COLO829 (cell line): ENCODE results near the gene PDE4D.

Experiments
- DNase-seq: peaks from one replicate; pipeline ENCODE4 v3.0.0; 2012; ENCODE audit warnings: low spot score

The PDE4D gene

DNA sequence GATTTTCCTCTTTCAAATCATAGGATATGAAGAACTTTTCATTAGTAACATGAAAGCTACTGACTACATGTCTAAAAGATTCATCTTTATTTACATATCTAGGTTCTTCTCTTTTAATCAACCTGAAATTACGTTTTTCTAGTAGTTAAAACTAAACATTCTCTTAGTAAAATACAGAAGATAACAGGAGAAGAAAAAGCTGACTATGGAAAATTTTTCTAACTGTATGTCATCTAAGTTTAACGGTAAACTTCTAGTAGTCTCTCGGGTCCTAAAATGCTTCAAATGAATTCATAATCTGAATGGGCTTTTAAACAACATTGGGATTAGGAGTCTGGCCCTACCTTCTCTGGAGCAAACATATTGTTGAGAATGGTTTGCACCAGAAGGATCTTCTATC, 151.9 kb downstream of the PDE4D start:
- no peak for DNase-seq

DNA sequence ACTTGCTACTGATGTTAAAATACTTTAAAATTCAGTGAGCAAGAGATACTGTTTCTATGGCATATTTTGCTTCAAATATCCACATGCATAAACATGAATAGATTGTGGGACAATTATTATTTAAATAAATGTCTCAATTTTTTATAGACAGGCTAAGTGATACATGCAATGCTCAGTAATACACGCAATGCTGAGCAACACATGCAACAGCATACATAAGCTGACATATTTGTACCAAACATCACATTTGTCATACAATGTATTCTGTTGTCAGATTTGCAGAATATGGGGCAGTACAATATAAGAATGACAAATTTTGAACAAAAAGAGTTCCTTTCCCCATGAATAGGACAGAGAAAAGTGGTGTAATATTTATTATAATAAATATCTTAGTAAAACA, 155.5 kb downstream of the PDE4D start:
- no peak for DNase-seq

DNA sequence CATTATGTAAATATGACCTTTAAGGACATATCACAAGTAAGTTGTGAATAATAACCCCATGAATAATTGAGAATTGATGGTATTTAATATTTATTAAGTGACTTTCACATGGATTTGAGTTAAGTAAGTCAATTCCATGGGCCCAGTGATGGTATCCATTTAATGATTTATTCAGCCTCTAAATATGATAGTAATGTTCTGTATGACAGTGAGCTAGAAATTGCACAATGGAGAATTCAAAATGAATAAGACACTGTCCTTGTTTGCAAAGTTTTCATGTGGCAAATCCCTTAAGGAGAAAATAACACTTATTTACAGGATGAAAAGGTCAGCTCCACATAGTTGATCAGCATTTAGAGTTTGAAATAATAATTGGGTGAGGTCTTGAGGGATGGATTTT, 160.7 kb downstream of the PDE4D start:
- DNase-seq = no peak

DNA sequence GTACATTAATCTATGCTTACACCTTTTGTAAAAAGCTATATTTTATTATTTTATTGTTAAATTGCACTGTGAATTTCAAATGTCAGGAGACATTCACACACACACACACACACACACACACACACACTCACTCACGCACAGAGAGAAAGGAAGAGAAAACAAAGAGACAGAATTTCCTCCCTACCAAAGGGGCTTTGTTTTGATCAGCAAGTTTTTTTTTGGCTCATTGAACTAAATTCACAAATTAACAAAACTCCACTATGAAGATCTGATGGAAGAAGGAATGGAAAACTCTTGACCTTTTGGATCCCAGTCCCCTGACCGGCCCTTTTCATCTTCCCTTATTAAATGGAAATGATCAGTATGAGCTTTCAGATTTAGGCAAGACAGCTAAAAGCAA, 161.2 kb downstream of the PDE4D start:
- DNase-seq = no peak

DNA sequence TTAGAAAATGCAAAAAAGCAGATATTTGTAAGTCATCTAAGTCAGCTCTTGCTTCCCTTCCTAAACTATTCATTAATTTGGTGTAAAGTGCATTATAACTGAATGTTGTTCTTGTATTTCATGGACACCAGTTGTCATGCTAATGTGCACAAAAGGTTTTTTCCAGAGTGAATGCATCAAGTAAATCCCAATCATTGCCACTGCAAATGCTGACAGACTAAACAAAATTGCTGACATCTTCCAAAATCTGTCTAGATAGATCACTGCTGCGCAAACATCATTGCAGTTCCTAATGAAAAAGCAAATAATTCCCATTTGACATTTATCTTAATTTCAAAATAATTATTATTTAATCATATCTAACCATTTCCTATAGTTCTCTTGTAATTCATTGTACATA, 161.7 kb downstream of the PDE4D start:
- DNase-seq = no peak

DNA sequence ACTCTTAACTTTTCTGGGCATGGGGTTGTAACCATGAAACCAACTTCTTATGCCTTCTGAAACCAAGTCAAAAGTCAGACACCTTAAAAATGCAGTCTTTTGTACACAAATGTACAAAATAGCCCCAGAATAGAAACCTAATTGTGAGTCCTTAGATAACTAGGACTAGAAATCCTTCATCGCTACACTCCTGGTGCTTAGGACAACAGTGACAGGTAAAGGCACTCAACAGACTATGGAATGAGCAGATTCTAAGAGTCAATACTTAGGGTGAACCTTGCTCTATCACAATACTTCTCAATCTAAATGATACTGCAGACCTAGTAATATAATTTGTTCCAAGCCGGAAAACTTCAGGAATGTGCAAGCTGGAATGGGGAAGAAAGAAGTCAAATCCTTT, 163.7 kb downstream of the PDE4D start:
- DNase-seq = no peak

DNA sequence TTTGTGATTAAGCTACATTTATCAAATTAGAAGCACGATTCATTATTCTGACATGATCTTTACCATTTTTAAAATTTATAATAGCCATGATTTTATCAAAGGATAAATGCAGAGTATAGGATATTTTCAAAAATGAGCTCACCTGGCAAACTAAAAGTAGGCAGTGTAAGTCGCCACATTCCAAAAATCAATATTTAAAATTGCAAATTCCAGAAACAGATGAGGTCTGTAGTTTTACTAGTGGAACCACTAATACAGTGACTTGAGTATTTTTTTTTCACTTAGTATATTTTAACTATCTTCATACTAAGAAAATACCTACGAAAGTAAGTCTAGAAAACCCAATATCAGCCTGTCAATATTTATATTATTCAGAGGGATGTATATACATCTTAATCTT, 164.2 kb downstream of the PDE4D start:
- DNase-seq = no peak

DNA sequence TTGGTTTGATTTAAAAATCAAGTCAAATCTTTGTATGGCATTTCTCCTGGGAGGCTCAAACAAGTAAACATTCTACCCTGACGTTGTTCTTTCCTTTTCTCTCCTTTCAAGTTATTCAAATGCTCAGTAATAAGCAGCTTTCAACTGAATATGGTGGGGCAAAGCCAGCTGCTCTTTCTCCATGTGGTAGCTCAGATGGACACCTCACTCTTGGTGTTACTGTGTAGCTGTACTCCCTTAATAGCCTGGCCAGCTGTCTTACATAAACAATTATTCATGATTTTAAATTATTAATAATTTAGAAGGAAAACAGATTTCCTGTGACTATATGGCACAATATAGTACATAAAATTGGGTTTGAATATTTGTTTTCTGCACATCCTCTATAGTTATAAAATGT, 165.2 kb downstream of the PDE4D start:
- DNase-seq = no peak

DNA sequence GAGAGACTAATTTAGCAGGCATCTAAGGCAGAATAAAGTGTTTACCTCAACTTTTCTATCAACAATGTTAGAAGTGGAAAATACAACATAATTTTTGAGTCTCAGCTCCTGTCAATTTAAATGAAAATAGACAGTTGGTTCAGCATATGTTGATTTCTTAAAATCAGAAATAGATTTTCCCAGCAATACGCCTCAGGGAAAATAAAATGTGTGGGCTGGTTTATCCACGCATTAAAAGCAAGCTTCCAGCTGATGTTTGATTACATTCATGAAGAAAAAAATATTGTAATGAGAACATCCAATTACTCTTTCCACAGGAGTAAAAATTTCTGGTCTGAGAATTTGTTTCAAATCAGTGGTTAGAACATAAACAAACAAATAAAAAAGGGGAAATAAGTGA, 166.3 kb downstream of the PDE4D start:
- DNase-seq = no peak

DNA sequence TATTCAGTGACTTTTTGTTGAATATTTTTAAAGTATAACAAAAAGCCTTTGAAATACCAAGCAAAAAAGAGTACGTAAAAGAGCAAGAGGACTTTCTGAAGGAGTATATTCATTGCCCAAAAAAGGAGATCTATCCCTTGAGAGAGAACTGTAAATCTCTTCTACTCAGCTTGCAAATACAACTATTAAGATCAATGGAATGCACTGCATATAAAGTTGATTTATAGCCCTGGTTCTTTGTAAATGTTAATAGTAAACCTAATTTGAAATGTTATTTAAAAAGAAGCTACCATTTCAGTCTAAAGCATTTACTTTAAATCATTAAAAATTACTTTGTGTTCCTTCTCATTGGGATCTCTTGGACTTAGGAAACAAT, 168.1 kb downstream of the PDE4D start:
- no peak for DNase-seq

DNA sequence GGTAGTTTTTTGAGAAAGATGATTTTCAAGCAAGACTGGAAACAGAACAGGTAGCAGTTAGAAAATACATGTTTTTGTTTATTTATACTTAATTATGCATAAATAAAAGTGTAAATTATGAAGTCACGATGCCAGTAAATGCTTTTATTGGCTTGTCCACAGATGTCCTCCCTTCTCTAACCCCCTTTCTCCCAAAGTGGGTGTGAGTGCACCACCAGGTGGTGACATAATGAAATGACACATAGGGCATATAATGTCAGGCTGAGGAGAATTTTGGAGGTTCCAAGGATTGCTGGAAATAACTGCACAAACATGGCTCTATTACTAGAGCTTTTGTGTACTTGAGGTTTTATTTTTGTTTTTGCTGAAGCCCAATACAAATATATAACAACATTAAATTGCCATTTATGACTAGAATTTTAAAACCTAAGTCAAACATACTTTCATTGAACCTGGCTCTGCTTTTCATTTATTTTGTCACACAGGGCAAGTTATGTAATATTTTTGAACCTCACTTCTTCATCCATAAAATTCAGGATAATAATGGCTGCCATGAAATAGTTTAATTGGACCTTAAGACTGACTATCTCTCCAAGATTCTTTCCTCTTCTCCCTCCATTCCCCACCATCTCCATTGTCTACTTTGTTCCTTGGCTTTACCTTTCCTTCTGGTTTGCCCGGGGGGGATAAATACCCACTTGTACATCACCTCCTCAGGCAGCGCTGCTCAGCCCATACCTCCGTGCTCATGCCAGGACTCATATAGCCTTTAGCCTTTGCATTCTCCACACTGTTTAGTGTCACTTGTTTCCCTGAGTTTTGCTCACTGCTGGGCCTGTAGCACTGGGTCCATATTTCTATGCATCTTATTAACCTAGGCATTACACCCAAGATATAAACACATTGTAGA, 168.8 kb downstream of the PDE4D start:
- no peak for DNase-seq

DNA sequence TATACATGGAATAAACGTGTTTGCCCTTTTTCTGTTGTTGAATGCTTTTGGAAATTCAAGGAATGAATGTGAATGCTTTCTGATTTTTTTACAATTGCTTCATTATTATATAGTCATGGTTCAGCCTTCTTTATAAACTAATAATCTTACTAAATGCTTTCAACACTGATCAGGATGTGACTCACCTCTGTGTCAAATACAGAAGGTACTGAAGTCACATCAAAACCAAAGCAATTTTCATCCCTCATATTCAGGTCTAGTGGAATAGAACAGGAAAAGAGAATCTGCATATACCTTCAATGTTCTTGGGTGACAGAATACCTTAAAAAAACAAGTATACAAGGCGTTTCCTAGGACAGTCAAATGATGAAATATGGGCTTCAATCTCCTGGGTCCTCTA, 170.7 kb downstream of the PDE4D start:
- no peak for DNase-seq

DNA sequence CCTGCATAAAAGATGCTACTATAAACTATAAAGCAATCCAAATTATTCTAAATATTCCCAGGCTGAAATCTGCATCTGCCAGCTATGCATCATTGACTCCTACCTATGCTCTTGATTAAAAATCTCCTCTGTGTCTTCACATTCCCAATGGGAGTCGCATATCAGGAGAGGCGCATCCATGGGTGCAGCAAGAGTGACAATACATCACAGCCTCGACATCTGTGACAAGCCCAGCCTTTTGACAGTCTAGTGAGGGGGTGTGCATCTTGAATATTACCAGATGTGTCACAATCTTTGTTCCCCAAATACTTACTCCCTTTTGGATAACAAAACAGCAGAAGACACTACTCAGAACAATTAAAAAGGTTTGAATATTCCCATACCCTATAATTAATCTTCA, 171.8 kb downstream of the PDE4D start:
- DNase-seq = no peak

DNA sequence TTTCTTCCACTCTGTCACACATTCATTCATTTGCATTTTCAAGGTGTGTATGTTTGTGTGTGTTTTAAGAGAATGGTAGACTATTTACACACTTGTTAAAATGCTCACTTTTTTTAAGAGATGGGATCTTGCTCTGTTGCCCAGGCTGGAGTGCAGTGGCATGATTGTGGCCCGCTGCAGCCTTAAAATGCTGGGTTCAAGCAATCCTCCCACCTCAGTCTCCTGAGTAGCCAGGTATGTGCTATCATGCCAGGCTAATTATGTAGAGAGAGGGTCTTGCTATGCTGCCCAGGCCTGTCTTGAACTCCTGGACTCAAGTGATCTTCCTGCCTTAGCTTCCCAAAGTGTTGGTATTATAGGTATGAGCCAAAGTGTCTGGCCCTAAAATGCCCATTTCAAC, 173.5 kb downstream of the PDE4D start:
- no peak for DNase-seq

DNA sequence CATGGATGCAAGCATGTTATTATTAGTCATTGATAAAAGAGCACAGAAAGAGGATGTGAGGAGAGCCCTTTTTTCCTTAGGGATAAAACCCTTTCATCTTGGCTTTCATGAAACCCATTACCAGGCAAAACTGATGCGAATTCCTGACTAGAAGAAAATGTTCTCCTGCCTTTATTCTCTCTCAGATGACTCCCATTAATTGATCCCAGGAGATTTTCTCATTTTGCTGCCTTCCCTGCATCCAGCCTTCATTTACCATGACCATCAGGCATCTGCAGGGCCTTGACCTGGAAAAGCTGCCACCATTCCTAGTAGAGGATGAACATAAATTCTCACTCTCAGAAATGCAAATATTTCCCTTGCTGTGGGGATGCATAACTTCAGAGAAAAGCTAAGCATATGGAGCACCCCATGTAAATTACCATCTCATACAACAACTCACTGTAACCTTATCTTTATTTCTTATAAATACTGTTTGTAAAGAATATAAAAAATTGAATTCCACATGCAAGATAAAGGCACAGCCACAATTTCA, 176.5 kb downstream of the PDE4D start:
- no peak for DNase-seq

DNA sequence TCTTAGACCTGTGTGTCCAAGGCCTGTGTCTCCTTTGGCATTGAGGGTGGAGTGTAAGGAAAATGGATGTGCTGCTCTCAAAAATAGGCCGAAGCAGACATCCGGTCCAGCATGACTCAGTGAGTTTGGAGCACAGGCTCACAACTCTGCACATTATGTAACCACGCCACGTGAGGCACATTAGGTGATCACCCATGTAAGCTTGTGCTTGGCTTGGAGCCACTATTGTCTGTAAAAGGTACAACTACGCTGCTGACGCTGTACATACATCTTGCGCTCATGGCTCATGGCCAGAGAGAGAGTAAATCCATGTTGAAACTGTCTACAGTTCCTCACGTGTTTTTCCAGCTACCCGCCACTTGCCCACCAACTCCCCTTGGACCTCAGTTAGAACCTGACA, 177.5 kb downstream of the PDE4D start:
- DNase-seq = no peak

DNA sequence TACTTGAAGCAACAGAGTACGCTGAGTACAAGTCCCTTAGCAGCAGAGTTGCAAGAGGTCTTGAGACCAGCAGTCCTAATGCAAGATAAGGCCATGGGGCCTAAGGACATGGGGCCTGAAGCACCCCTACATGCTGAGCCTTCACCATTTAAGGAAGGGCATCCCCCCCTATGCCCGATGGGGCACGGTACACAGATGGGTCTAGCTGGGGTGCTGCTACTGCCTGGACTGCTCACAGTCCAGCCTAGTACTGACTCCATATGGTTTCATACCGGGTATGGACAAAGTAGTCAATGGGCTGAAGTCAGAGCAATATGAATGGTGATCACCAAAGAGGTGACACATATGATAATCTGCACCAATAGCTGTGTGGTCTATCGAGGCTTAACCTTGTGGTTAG, 178.3 kb downstream of the PDE4D start:
- no peak for DNase-seq

DNA sequence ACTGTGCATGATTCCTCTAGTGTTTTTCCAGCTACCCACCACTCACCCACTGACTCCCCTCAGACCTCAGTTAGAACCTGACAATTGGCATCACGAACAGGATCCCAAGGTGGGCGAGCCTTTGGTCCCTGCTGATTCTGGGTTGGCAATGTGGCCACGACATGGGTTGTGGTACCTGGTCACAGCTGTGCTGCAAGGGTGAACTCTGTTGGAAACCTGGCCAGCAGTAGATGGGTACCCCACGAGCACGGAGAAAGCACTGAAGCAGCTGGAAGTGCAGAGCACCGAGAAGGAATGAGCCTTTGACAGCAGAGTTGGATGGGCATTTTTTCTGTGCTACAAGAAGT, 180.1 kb downstream of the PDE4D start:
- no peak for DNase-seq

DNA sequence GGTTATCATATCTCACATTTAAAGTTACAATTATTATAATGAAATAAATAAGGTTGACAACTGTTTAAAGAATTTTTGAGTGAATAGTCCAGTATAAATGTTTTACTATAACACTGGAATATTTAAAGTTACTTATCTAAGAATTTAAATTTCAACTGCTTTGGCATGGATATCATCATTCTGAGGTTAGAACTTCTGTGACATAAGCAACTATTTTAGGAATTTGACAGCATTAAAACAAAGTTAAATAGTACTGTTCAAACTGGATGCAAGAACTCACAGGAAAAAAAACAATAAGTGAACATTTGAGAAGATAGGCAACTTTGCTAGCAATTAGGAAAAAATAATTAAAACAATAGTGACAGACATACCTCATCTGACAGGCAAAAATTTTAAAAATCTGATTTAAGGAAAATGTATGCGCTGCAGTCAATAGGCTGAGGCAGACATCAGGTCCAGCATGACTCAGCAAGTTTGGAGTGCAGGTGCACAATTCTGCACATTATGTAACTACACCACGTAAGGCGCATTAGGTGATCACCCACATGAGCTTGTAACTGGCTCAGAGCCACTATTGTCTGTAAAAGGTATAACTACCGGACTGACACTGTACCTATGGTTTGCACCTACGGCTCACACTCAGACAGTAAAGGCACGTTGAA, 180.6 kb downstream of the PDE4D start:
- no peak for DNase-seq

DNA sequence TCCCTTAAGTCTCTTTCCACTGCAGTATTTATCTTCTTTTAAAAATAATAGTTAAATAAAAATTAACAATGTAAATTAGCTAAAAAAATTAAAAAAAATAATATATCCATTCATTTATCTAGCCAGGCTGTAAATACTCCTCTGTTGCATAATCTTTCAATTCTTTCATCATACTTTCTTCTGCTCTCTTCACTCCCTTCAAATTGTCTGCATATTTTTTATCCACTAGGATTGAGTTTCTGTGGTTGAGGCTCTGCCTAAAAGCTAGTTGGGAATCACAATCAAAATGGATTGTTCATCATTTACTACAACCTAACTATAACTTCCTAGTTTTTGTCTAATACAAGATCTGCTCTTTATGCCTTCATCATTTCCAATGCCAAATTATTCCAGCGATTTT, 182.2 kb downstream of the PDE4D start:
- no peak for DNase-seq

DNA sequence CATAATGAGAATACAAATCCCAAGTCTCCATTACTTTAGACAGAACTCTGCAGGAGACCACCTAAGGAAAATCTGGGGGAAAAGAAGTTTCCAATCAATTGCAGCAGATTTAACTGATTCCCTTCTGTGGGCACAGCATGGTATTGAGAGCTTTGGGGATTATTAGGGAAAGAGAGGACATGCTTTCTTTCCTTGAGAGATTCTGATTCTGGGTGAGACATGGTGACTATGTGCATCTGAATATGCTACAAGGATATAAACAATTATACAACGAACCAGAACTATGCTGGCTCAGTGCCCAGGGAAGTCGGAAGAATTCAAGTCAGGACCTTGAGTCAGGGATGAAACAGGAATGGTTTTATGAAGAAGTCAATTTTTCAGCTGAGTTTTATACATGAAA, 183.7 kb downstream of the PDE4D start:
- peak; percentile 51 for DNase-seq

DNA sequence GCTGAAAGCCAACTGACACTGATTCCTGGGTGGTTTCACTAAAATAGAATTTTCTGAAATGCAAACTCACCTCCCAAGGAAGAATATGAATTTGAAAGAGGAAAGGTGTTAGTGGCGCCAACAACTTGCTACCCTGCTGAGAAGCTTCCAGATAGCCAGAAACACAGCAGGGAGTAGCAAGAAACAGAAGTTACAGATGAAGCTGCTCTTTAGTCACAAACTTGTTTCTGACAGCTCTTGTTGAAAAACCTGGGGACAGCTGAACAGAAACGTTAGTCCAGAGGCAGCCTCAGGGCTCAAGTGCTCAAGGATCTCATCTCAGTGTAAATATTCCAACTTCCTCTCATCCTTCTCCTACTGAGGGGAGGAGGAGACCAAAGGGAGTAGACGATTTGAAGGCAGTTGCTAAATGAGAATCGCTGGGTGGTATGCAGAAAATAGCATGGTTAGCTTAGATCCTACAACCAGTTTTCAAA, 184.1 kb downstream of the PDE4D start:
- no peak for DNase-seq

DNA sequence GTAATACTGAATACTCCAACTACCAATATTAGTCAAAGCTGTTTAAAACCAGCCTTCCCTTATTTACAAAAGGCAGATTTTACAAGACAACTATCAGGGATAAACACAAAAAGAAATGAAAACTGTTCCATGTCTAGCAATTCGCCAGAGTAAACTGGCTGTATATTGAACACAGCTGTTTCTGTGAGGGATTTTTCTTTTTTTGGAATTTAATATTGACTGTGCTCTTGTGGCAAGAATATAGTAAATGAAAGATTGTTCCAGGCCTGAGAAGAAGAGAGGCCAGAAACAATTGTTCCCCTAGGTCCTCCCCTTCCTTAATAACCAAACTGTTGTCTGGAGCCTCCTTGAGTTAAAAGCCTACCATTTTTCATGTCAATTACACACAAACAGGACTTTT, 188.6 kb downstream of the PDE4D start:
- no peak for DNase-seq

DNA sequence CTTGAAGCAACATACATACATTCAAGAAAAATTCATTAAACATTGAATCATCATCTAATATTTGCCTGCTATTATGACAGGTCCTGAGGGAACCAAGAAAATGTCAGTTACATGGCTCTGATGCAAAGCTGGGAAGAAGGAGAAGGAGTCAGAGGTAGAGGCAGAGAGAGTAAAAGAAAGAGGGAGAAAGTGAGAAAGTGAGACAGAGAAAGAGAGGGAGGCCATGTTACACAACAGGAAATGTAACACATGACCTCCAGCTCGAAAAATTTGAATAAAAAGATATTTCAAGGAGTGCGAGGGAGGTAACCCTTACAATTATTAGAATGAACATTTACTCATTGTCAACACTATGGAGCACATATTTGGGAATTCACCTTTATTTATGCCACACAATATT, 189.7 kb downstream of the PDE4D start:
- DNase-seq = no peak
